ENCODE results near the gene MTUS2.

DNA sequence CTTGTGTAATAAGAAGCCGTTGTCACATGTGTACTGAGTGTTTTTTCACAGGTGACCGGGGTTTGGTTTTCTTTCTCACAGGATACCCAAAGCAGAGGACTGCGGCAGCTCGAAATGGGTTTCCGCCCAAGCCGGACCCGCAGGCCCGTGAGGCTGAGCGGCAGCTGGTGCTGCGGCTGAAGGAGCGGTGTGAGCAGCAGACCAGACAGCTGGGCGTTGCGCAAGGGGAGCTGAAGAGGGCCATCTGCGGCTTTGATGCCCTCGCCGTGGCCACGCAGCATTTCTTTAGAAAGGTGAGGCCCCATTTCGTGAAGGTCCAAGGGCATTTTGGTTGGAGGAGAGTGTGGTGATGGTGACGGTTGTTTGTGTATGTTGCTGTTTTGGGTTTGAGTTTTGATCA is 539.0 kb downstream of the MTUS2 start:
- TF ChIP-seq, protein P1, sequence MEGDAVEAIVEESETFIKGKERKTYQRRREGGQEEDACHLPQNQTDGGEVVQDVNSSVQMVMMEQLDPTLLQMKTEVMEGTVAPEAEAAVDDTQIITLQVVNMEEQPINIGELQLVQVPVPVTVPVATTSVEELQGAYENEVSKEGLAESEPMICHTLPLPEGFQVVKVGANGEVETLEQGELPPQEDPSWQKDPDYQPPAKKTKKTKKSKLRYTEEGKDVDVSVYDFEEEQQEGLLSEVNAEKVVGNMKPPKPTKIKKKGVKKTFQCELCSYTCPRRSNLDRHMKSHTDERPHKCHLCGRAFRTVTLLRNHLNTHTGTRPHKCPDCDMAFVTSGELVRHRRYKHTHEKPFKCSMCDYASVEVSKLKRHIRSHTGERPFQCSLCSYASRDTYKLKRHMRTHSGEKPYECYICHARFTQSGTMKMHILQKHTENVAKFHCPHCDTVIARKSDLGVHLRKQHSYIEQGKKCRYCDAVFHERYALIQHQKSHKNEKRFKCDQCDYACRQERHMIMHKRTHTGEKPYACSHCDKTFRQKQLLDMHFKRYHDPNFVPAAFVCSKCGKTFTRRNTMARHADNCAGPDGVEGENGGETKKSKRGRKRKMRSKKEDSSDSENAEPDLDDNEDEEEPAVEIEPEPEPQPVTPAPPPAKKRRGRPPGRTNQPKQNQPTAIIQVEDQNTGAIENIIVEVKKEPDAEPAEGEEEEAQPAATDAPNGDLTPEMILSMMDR (IDR thresholded peaks at IDR 0.05; ENCODE audit: poor library complexity): no peak
- TF ChIP-seq EZH2phosphoT487 (IDR thresholded peaks at IDR 0.05; ENCODE audit: low read depth, severe bottlenecking, unreplicated experiment): no peak

Data from hepatocyte (in vitro differentiated cells).